ENCODE results near the gene GNL1. TPM values are rescaled to one million over a fixed set of nuclear protein-coding genes. Genes with fewer than 3 reads are reported as not detected.
A peak's percentile ranks its signal among the peaks of the same experiment; 100 is the strongest.

GNL1 gene
- total and polyA plus RNA-seq, 8 donors, result 52.5 to 108 (median 101) TPM

- Histone ChIP-seq H3K9me3 (no peaks in the 10 kb centered on the region), H3K36me3 (peaks cover 0 to 15% of the 10 kb centered on the region in 2 donors), H3K4me3 (peak within 1 kb of the TSS; percentile 64 to 74), H3K4me1 (peaks cover 10 to 49% of the 10 kb centered on the region in 2 donors), H3K27ac (peak within 1 kb of the TSS; percentile 81 to 87), H3K27me3 (no peaks in the 10 kb centered on the region)
- intact Hi-C loops (cut with DNase I), result no loop called here
- peak; percentile 98 to 100 (median 100) for DNase-seq
- TF ChIP-seq, protein P1, sequence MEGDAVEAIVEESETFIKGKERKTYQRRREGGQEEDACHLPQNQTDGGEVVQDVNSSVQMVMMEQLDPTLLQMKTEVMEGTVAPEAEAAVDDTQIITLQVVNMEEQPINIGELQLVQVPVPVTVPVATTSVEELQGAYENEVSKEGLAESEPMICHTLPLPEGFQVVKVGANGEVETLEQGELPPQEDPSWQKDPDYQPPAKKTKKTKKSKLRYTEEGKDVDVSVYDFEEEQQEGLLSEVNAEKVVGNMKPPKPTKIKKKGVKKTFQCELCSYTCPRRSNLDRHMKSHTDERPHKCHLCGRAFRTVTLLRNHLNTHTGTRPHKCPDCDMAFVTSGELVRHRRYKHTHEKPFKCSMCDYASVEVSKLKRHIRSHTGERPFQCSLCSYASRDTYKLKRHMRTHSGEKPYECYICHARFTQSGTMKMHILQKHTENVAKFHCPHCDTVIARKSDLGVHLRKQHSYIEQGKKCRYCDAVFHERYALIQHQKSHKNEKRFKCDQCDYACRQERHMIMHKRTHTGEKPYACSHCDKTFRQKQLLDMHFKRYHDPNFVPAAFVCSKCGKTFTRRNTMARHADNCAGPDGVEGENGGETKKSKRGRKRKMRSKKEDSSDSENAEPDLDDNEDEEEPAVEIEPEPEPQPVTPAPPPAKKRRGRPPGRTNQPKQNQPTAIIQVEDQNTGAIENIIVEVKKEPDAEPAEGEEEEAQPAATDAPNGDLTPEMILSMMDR (IDR thresholded peaks at IDR 0.05), result no peak
- peak; percentile 100 for ATAC-seq
Measured at GRCh38 chr6:30571075-30571761, 14.9 kb upstream of the GNL1 start, which contains the start of gene ABCF1. TSS of gene ABCF1 (plus strand) at chr6:30571442. CDS start at chr6:30571488, 46 bp downstream.

- no peak for DNase-seq
- ATAC-seq, result peak; percentile 23
- Histone ChIP-seq H3K27ac (peak overlapping the region; percentile 81 to 87), H3K36me3 (peaks cover 0 to 13% of the 10 kb centered on the region in 2 donors), H3K4me1 (peaks cover 10 to 49% of the 10 kb centered on the region in 2 donors), H3K4me3 (peak overlapping the region; percentile 64 to 74), H3K9me3 (no peaks in the 10 kb centered on the region), H3K27me3 (no peaks in the 10 kb centered on the region)
- intact Hi-C loops (cut with DNase I), result no loop called here
- TF ChIP-seq, protein P1 (IDR thresholded peaks at IDR 0.05), result no peak
Measured at GRCh38 chr6:30570740-30571074, 14.4 kb upstream of the GNL1 start.

GRCh38 chr6:30570263-30570662 is 14.0 kb upstream of the GNL1 start:
- DNase-seq (no peak), ATAC-seq (no peak)
- intact Hi-C loops (cut with DNase I), result no loop called here
- Histone ChIP-seq H3K4me3 (peak overlapping the region; percentile 64 to 74), H3K27ac (peak overlapping the region; percentile 81 to 87), H3K9me3 (no peaks in the 10 kb centered on the region), H3K4me1 (peaks cover 10 to 49% of the 10 kb centered on the region in 2 donors), H3K36me3 (peaks cover 0 to 9% of the 10 kb centered on the region in 2 donors), H3K27me3 (no peaks in the 10 kb centered on the region)
- TF ChIP-seq, protein P1 (IDR thresholded peaks at IDR 0.05), result no peak

DNA sequence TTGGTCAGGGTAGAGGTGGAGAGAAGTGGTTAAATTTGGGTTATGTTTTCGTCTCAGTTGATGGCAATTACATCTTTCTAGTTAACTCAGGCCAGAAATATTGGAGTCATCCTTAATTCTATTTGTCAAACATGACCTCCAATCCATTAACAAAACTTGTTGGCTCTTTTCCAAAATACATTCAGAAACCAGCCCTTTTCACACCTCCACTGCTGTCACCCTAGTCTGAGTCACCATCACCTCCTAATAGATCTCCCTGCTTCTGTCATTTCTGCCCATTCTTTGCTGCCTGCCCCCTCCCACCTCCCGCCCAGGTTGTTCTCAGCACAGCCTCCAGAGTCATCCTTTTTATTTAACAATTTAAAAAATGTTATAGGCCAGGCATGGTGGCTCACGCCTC is 12.0 kb upstream of the GNL1 start:
- H3K4me1 ChIP-seq, result peaks cover 10 to 32% of the 10 kb centered on the region in 2 donors
- no peaks in the 10 kb centered on the region for H3K9me3 ChIP-seq
- peaks cover 0 to 2% of the 10 kb centered on the region in 2 donors for H3K36me3 ChIP-seq
- H3K27me3 ChIP-seq, result no peaks in the 10 kb centered on the region
- ATAC-seq (no peak), DNase-seq (no peak)
- H3K27ac ChIP-seq, result no peak overlapping the region
- TF ChIP-seq, protein P1 (IDR thresholded peaks at IDR 0.05), result no peak
- intact Hi-C loops (cut with DNase I), result no loop called here
- H3K4me3 ChIP-seq, result no peak overlapping the region

GRCh38 chr6:30565772-30566171 is 9.5 kb upstream of the GNL1 start:
- ATAC-seq (no peak), DNase-seq (no peak)
- Histone ChIP-seq H3K36me3 (peaks cover 0 to 20% of the 10 kb centered on the region in 2 donors), H3K27ac (no peak overlapping the region), H3K27me3 (no peaks in the 10 kb centered on the region), H3K4me1 (peaks cover 3 to 14% of the 10 kb centered on the region in 2 donors), H3K9me3 (no peaks in the 10 kb centered on the region), H3K4me3 (no peak overlapping the region)
- intact Hi-C loops (cut with DNase I), result no loop called here
- TF ChIP-seq, protein P1 (IDR thresholded peaks at IDR 0.05), result no peak
